CD4-positive, alpha-beta T cell treated with Interferon gamma for 1 hour (primary cell): Measurements from ENCODE around the gene MS4A12.
"Not testable (repeated sequence)": the region's sequence is repeated elsewhere in the genome, so short reads cannot be mapped to it uniquely, and the experiment has no call there.

Source experiments
- DNase-seq: peaks from one replicate; pipeline ENCODE4 v3.0.0-alpha.2; 2020

MS4A12 gene

DNA sequence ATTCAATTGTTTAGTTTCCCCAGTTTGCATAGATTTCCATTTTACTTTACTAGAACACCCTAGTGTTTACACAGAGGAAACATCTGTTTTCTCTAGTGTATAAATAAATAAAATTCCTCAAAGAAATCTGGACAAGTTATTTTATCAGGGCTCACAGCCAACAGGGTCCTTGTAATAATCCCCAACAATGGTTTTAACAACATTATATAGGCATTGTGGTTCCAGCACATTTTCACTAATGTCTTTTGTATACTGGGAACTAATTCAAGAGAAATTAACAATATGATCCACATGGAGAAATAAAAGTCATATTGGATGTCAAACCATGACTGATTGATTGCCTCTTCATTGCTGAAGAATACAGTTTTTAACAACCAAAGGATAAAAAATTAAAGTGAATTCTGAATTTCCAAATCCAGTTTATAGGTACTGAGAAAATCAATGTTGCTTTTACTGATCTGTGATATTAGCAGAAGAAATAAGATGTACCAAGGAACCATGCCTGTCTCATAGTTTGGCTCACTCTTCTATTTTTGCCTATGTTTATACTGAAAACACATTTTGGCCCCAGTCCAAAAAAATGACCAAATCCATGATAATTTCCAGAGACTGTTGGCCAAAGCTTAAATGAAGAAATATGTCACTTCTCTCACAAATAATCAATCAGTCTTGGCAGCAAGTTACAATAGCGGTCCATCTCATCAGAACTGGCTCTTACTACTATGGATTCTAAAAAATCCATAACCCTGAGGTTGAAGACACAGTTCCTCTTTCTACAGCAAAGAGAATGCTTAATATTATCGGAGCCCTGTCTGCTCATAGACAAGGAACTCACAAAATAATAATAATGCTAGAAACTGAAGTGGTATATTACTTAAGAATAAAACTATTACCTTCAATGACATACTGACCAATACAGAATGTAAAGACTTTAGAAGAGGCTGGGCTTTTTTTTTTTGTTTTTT is 21.2 kb downstream of the MS4A12 start:
- no peak for DNase-seq

DNA sequence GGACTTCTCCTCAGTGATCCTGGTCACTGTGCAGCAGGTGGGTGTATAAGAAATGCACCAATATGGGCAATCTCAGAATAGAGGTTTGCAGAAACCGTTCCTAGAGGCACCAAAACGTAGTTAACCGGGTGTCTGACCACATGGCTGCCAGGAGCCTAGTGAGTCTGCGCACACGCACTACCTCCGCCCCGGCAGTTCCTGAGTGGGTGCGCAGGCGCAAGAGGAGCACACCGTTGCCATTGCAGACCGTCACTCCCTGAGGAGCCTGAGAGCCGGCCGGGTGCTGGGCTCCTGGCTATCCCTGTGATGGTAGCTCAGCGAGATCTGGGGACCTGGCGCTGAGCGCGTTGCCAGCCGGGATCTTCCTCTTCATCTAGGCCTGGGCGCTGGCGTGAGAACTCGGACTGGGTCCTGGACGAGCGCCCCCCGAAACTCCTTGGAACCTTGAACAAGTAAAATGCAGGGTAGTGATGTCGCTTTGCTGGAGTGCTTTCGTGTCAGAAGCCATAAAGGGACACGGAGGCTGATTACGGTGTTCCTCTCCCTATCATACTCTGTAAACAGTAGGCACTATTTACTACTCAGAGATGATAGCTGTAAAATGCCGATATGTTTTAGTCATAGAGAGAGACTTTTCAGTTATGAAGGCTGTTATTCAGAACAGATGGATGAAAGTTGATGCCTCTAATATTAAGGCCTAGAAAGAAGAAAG is 22.7 kb downstream of the MS4A12 start, which contains the start of gene MS4A13:
Gene MS4A13 (plus strand): TSS at position 249 of the 712 bp plus-strand sequence. CDS start 2,692 bp downstream, outside the sequence.
- DNase-seq, result no peak

DNA sequence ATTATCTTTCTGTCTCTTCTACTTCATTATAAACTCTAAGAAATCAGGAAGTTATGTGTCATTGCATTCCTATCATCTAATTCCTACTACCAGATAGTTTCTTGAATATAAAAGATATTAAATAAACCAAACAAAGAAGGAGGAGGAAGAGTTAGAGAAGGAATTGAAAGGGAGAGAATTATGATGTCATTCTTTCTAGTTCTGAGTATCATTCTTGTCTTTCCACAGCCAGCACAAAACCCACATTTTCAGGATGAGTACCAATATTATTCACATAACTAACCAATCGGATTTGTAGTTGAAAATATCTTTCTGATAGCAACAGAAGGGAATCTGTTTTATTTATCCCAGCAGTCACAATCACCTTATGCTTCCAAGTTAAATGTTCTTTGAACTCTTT is 35.9 kb downstream of the MS4A12 start:
- no peak for DNase-seq

DNA sequence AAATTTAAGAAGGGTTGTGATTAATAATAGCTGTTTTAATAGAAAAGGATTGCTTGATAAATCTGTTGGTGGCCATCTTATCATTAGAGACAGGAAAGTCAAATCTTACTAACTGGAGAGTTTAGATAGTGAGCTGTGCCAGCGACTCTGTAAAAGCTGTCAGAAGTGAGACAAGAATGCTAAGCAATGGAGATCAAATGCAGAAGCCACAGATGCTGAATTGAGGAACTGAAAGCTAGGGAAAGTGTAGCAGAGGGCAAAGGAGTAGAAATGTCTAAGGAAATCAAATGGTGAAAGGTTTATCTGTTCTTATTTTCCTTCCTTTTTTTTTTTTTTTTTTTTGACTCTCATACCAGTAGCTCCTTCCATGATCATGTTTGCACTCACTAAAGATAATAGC is 36.4 kb downstream of the MS4A12 start:
- no peak for DNase-seq

DNA sequence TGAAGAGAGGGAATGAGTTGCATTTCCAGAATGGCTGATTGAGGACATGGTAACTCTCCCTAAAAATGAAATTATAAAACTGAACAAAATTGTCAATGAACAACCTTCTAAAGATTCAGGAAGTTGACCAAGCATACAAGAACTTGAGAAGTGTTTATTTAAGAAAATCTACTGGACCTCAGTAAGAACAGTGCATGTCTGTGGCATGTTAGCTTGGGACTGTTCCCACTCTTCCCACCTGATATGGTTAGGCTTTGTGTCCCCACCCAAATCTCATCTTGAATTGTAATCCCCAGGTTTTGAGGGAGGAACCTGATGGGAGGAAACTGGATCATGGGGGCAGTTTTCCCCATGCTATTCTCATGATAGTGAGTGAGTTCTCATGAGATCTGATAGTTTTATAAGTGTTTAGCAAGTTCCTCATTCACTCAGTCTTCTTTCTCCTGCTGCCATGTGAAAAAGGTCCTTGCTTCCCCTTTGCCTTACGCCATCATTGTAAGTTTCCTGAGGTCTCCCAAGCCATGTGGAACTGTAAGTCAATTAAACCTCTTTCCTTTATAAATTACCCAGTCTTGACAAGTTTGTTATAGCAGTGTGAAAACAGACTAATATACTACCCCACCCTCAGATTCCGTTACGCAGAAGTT is 38.0 kb downstream of the MS4A12 start:
- DNase-seq, result no peak

DNA sequence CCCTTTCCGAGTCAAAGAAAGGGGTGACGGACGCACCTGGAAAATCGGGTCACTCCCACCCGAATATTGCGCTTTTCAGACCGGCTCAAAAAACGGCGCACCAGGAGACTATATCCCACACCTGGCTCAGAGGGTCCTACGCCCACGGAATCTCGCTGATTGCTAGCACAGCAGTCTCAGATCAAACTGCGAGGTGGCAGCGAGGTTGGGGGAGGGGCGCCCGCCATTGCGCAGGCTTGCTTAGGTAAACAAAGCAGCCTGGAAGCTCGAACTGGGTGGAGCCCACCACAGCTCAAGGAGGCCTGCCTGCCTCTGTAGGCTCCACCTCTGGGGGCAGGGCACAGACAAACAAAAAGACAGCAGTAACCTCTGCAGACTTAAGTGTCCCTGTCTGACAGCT is 39.8 kb downstream of the MS4A12 start:
- not testable (repeated sequence) for DNase-seq

DNA sequence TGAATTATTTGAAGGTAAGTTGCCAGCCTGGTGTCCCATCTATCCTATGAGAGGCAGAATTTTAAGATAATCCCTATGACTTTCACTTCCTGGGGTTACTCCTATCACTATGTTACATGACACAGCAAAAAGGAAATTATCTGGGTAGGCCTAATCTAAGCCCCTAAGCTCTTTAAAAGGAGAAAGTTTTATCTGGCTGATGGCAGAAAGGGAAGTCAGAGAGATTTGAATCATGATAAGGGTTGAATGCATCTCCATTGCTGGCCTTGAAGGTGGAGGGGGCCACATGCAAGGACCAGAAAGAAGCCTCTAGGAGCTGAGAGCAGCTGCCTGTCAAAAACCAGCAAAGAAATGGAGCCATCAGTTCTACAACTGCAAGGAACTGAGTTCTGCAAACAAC is 46.0 kb downstream of the MS4A12 start:
- DNase-seq, result not testable (repeated sequence)

DNA sequence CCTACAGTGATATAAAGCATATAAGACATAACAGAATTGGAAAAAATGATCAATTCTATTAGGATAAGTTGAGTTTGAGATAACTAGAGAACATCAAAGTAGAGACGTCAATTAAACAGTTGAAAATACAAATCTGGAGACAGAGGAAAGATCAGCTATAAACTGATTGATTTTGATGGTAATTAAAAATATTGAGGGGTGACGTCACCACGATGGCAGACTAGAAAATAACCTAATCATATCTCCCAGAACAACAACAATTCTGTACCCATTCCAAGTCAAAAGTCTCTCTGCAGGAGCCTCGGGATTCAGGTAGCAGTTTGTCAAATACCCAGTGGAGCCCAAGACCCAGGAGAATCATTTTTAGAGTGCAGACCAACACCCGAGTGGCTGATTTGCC is 51.5 kb downstream of the MS4A12 start:
- DNase-seq, result no peak
